Stimulated activated CD4-positive, alpha-beta T cell treated with anti-CD3 and anti-CD28 coated beads, TNF-alpha, amount 100 ng/mL, for 1 hour (primary cell): ENCODE measurements around the gene KCNQ1.

Source experiments
- DNase-seq, 3 donors: peaks; one replicate each; pipeline ENCODE4 v3.0.0-alpha.2; 2020; ENCODE audit warnings: low read depth in 3 of 3, low spot score in 1 of 3

The KCNQ1 gene, protein sequence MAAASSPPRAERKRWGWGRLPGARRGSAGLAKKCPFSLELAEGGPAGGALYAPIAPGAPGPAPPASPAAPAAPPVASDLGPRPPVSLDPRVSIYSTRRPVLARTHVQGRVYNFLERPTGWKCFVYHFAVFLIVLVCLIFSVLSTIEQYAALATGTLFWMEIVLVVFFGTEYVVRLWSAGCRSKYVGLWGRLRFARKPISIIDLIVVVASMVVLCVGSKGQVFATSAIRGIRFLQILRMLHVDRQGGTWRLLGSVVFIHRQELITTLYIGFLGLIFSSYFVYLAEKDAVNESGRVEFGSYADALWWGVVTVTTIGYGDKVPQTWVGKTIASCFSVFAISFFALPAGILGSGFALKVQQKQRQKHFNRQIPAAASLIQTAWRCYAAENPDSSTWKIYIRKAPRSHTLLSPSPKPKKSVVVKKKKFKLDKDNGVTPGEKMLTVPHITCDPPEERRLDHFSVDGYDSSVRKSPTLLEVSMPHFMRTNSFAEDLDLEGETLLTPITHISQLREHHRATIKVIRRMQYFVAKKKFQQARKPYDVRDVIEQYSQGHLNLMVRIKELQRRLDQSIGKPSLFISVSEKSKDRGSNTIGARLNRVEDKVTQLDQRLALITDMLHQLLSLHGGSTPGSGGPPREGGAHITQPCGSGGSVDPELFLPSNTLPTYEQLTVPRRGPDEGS

DNA sequence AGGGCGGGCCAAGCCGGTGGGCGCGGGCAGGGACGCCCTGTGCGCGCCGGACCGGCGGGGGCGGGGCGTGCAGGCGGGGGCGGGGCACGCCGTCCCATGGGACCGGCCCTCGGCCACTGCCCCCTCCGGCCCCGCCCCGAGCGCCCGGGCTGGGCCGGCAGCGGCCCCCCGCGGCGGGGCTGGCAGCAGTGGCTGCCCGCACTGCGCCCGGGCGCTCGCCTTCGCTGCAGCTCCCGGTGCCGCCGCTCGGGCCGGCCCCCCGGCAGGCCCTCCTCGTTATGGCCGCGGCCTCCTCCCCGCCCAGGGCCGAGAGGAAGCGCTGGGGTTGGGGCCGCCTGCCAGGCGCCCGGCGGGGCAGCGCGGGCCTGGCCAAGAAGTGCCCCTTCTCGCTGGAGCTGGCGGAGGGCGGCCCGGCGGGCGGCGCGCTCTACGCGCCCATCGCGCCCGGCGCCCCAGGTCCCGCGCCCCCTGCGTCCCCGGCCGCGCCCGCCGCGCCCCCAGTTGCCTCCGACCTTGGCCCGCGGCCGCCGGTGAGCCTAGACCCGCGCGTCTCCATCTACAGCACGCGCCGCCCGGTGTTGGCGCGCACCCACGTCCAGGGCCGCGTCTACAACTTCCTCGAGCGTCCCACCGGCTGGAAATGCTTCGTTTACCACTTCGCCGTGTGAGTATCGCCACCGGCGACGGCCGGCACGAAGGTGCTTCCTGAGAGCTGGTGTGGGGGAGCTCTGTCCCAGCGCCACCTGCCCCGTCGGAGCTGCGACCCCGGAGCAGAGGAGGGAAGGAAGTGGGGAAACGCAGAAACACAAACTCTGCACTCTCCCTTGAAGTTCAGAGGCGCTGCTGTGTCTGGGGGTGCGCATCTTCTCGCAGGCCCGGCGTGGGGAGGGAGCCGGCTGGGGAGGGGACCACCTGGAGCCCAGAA, at the start of gene KCNQ1:
KCNQ1 (plus strand) TSS at position 188 of the 925 bp plus-strand sequence; CDS start at position 279, 91 bp downstream.
- no peak for DNase-seq

DNA sequence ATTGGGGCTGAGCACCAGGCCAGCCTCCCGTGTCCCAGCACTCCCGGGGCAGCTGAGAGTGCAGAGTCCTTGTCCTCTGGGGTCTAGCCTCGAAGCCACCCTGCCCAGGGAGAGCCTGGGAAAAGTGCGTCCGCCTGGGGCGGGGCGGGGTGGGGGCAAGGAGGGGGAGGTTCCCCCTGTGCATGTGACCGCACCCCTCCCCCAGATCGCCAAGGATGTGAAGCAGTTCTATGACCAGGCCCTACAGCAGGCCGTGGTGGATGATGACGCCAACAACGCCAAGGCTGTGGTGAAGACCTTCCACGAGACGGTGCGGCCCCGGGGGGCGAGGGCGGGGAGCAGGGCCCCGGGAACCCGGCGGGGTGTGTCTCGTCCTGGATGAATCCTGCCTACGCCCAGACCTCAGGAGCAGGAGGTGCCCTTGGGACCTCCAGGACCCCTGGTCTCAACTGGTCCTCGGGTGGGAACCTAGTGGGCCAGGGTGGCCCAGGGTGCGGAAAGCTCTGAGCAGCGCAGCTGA, 49.5 kb upstream of the KCNQ1 start:
- no peak for DNase-seq

DNA sequence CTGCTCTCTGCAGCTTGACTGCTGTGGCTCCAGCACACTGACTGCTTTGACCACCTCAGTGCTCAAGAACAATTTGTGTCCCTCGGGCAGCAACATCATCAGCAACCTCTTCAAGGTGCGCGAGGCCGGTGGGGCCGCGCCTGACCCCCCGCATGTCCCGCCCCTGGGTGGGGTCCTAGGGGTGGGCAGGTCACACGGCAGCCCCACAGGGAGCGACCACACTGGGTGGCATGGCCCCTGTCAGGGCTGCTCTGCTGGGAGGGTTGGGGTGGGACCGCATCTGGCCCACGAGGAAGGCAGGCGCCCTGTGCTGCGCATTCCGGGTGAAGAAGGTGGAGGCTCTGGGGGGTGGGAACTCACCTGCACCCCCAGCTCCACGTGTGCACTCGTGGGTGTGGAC, 49.0 kb upstream of the KCNQ1 start:
- no peak for DNase-seq

DNA sequence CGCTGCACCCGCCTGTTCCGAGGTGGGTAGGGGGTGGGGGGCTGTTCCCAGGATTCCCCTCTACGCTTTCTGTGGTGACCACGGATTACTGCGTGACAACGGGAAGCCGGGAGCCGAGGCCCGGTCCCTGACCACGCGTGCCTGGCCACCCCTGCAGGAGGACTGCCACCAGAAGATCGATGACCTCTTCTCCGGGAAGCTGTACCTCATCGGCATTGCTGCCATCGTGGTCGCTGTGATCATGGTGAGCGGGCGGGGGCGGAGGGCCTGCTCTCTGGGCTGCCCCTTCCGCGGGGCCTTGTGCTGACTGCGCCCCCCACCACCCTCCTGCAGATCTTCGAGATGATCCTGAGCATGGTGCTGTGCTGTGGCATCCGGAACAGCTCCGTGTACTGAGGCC, 48.3 kb upstream of the KCNQ1 start:
- DNase-seq, result no peak

DNA sequence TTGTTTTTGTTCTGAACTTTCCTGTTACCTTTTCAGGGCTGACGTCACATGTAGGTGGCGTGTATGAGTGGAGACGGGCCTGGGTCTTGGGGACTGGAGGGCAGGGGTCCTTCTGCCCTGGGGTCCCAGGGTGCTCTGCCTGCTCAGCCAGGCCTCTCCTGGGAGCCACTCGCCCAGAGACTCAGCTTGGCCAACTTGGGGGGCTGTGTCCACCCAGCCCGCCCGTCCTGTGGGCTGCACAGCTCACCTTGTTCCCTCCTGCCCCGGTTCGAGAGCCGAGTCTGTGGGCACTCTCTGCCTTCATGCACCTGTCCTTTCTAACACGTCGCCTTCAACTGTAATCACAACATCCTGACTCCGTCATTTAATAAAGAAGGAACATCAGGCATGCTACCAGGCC, 47.8 kb upstream of the KCNQ1 start:
- no peak for DNase-seq

DNA sequence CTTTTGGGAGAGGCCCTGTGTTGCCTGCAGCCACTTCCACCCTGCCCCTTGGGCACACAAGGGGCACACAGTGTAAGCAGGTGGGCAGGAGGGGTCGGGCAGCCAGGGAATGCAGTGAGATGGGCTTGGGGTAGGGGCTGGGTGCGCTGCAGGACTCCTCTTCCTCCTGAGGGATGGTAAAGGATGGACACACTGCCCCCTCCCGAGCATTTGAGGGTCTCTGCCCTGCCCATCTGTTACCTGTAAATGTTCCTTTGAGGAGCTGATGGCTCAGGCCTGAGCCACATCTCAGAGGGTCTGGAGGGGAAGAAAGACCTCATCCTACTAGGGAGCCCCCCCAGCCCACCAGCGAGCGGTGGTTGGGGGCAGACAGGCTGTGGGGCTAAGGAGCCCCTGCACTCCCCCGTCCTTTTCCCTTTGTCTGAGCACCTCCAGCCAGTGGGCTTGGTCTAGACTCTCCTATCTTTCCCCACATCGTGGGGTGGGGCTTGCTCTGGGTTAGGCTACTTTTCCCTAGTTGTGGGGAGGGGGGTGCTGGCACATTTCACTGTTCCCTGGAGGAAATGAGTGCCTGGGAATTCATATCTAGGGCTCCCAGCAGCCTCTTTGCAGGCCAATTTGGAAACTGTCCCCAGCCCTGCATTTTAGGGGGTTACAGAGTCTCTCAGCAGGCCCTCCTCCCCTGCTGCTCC, 46.0 kb upstream of the KCNQ1 start:
- DNase-seq, result no peak

DNA sequence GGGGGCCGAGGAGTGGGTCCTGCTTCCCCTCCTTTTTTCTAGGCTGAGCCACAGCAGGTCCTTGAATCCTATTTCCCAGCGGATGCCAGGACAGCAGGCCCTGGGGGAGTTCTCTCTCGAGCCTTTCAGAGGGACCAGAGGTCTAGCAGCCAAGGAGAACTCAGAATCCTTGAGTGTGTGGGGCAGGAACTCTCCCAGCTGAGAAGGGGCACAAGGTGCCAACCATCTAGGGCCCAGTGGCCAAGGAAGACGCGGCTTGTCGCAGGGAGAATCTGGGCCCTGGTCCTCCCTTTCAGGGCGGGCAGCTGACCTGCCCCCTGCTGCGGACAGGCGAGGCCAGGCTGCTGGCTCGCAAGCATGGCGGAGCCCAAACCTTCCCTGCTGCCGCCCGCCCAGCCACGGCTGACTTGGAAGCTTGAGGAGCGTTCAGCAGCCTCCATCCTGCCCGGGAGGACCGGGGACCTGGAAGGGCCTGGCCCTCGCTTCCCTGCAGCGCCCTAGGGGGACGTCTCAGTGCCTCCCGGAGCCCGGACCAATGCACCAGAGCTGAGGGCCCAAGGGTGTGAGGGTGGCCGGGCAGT, 45.2 kb upstream of the KCNQ1 start:
- no peak for DNase-seq

DNA sequence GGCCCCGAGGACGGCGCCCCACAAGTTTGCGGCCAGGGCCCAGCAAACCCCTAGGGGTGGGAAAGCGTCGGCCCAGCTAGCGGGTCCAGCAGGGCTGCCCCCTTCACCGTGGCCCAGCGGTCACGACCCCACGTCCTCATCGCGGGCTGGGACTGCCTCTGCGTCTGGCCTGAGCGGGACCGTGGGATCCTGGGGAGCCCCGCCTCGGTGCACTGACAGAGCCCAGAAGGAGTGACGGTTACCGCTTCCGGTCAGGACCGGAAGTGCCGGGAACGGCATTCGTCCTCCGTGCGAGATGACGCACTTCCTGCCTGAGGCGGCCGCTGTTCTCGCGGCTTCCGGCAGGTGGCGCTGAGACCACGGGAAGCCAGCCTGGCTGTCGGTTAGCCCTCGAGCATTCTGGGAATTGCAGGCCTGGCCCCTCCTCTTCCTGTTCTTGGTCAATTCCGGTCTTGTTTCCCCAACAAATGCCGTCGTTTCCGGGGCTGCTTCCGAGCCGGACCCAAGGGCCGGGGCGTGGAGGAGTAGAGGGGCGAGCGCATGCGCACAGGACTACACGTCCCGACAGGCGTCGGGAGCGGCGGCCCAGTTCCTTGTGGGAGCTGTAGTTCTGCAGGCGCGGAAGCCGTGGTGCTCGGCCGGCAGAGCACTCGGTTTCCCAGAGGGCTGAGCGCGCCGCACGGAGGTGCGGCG, 44.6 kb upstream of the KCNQ1 start, which contains the start of gene TSSC4:
TSSC4 (plus strand) TSS at position 682 of the 693 bp plus-strand sequence. CDS start 1,884 bp downstream, outside the sequence.
- DNase-seq, result peak; percentile 99 to 100 (median 99)

DNA sequence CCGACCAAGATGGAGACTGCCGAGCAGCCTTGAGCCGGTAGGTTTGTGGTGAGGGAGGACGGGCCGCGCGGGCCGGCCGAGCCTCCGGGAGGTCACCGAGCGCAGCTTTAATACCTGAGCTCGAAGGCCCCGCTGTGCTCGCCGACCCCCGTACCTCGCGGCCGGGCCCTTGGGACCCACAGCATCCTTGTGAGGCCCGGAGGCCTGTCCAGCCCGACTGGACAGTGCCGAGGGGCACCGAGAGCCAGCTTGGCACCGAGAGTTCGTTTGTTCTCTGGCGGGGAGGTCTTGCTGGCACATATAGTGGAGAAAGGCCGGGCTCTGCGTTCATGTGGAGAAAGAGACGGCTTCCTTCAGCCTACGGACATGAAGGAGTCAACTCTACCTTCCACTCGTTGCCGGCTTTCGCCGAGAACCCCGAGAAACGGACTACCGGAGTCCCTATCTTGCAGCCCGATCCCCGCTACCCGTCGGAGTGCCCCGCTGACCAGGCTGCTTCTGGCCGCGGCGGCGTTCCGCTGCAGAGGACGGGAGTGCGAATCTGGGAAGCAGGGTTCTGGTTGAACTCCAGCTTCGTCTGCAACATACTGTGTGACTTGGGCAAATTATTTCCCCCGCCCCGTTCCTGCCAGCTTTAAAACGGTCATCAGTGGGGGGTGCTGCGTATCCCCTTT, 43.9 kb upstream of the KCNQ1 start:
- no peak for DNase-seq

DNA sequence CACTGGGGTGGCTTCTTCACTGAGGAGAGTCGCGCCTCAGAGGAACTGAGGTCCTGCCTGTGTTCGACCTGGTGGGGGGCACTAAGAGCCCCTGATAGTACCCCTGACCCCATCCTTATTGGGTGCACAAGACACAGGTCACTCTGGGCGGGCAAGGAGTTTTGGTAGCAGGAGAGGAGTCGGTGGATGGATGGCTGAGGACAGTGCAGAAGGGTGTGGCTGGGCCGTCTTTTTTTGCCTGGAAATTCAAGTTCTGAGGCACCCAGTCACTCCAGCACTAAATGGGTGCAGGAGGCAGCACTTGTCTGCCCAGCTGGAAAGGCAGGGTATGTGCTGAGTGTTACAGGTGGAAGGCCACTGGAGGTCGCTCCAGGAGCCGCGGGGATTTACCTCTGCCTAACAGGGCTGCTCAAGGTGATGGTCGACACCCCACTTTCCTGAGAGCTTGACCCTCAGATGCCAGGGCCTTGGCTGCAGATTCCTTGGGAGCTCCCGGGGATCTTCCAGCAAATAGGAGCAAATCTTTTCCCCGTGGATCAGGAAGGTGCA, 43.3 kb upstream of the KCNQ1 start:
- no peak for DNase-seq

DNA sequence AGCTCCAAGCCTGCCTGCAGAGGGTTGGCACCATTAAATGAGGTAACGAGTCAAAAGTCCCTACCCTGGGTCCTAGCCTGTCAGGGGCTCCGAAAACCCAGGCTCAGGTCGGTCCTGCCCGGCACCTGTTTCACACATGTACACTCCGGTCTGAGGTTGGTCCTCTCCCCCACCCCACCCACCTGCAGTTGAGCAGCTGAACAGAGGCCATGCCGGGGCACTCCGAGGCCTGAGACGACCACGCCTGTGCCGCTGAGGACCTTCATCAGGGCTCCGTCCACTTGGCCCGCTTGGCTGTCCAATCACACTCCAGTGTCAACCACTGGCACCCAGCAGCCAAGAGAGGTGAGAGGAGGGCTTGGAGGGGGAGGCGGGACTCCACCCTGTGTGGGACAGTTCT, 42.7 kb upstream of the KCNQ1 start:
- DNase-seq, result no peak

DNA sequence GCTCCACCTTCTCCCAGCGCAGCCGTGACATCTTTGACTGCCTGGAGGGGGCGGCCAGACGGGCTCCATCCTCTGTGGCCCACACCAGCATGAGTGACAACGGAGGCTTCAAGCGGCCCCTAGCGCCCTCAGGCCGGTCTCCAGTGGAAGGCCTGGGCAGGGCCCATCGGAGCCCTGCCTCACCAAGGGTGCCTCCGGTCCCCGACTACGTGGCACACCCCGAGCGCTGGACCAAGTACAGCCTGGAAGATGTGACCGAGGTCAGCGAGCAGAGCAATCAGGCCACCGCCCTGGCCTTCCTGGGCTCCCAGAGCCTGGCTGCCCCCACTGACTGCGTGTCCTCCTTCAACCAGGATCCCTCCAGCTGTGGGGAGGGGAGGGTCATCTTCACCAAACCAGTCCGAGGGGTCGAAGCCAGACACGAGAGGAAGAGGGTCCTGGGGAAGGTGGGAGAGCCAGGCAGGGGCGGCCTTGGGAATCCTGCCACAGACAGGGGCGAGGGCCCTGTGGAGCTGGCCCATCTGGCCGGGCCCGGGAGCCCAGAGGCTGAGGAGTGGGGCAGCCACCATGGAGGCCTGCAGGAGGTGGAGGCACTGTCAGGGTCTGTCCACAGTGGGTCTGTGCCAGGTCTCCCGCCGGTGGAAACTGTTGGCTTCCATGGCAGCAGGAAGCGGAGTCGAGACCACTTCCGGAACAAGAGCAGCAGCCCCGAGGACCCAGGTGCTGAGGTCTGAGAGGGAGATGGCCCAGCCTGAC, 41.7 kb upstream of the KCNQ1 start:
- no peak for DNase-seq

DNA sequence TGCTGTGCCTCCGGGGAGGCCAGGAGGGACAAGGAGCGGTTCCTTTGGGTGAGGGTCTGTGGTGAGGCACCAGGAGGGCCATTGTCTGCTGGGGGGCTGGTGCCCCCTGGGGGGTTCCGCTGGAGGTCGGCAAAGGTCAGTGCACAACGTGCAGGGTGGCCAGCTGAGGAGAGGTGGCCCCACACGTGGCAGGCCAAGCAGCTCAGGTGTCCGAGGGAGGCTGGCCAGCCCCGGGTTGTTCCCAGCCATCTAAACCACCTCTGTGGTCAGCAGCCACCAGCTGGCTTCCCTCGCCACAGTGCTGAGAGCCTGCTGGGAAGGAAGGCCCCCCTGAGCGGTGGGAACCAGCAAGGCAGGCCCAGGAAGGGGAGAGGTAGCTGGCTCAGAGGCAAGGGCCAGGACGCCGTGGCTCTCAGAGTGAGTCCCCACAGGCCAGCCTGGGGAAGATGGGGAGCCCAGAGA, 40.0 kb upstream of the KCNQ1 start:
- no peak for DNase-seq

DNA sequence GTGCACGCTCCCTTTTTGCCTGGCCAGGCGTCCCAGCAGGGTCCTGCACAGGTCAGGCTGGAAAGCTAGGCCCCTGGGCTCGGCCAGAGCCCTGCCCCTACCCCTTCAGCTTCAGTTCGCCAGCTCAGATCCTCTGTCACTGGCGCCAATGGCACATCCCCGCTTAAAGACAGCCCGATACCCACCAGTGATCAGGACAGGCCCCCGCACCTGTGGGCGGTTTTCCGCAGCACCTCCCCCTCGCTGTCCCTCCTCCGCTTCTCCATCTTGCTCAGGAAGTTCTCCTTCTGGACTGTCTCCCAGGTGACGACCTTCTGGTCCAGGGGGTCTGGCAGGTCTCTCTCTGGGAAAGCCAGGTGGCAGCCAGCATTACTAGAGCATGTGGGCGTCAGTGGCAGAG, 38.4 kb upstream of the KCNQ1 start:
- DNase-seq, result no peak

DNA sequence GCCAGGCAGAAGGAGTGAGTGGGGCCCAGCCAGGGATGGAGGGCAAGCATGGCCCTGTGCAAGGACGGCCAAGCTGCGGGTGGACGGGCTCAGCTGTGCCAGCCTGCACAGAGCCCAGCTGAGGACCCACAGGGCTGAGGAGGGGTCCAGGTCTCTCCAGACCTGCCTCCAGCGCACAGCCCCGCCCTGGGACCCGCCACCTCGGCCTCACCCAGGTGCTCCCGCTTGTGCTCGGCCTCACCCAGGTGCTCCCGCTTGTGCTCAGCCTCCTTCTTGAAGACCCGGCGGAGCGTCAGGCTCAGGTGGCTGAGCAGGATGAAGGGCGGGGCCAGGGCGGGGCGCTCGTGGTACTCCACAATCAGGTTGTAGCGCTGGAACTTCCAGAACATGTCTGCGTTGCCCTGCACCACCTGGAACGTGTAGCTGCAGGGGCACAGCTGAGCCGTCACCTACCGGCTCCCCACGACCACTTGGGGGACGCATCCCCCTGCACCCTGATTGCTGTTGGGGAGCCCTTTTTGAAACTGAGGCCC, 37.9 kb upstream of the KCNQ1 start:
- no peak for DNase-seq

DNA sequence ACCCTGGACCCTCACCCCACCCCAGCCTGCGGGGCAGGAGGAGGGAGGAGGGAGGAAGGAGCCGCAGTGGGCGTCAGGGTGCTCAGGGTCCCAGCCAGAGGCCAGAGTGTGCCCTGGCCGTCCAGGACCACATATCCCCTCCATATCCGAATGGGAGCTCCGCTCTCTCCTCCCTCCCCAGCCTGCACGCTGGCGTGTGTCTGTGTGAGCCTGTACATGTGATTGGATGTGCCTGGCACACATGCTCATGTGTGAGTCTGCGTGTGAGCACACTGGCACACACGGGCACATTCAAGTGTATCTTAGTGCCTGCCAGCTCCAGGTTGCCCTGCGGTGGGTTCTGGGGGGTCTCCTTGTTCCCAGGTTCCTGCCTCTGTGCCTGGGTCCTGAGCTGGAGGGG, 36.1 kb upstream of the KCNQ1 start:
- no peak for DNase-seq

DNA sequence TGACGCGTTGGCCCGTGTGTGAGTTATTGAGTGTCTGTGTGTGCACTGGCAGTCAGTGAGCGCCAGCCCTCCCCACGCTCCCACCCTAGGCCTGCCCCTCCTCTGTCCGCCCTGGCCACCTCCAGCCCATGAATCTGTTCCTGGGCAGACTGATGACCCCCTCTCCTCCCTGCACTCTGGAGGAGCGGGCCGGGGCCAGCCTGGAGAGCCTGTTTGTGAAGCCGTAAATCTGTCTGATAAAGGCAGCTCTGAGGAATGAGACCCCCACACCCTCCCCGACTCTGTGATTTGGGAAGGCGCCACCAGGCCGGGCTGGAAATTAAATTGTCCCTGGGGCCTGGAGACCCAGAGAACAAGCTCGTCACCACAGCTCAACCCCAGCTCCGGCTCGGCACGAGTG, 35.7 kb upstream of the KCNQ1 start:
- no peak for DNase-seq
